GM21576 (cell line): ENCODE results near the gene ARHGAP29.

Experiments used
- ATAC-seq: cut with Tn5 transposase; IDR thresholded peaks from one replicate; pipeline ENCODE4 v1.9.1; 2021; ENCODE audit warnings: mild to moderate bottlenecking, moderate library complexity; ENCODE audit not compliant: unreplicated experiment

The ARHGAP29 gene

DNA sequence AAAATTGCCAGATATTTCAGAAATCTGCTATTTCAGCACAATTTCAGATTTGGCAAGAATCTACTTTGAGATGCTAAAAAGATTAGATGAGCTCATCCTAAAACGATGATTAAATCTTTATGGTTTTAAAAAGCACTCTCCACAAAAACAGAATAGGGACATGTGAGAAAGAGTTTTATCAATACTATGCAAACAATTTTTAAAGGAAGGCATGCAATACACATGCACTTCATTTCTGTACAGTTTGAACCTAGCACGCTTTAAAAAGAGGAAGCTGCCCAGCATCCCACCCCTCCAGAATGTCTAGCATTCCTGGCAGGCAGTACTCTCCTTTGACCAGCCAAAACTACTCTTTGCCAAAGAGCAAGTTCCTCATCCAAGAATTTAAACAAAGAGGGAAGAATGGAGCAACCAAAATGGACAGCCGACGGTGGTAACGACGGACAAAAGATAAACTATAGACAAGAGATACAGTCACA lies 1.3 kb downstream of the ARHGAP29 start:
- ATAC-seq = no peak

GRCh38 chr1:94235189-94236012 lies 2.0 kb downstream of the ARHGAP29 start:
- no peak for ATAC-seq

DNA sequence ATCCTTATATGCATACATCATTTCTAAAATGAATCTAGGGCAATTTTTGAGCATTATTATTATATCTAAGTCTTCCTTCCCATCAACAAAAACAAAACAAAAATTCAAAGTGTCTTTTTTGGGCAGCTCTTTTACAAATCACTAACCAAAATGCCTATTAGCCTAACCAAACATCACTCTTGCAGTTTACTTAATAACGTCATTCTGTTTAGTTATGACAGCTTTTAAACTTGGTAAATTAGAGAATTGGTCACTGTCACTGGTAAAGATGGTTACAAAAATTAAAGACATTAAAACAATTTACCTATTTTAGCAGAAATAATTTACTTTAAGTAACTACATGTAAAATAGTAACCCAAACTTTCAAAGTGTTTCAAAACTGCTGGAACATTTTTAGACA lies 2.8 kb downstream of the ARHGAP29 start:
- no peak for ATAC-seq

DNA sequence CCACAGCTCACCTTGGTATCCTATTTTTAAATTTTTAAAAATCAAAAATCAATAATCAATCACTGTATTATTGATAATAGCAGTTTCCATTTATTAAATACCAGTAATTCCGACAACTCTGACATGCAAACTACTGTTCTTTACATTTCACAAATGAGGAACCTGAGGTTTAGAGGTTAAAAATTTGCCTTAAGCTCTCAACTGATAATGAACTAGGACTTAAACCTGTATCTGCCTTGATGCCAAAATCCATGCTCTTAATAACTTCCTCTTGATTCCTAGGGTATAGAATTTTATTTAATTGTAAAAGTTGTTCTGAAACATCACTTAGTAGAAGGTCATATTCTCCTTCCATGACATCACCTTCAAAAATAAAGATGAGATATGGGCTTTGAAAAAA lies 5.6 kb downstream of the ARHGAP29 start:
- ATAC-seq = no peak

GRCh38 chr1:94230920-94231319 lies 6.5 kb downstream of the ARHGAP29 start:
- ATAC-seq = no peak

DNA sequence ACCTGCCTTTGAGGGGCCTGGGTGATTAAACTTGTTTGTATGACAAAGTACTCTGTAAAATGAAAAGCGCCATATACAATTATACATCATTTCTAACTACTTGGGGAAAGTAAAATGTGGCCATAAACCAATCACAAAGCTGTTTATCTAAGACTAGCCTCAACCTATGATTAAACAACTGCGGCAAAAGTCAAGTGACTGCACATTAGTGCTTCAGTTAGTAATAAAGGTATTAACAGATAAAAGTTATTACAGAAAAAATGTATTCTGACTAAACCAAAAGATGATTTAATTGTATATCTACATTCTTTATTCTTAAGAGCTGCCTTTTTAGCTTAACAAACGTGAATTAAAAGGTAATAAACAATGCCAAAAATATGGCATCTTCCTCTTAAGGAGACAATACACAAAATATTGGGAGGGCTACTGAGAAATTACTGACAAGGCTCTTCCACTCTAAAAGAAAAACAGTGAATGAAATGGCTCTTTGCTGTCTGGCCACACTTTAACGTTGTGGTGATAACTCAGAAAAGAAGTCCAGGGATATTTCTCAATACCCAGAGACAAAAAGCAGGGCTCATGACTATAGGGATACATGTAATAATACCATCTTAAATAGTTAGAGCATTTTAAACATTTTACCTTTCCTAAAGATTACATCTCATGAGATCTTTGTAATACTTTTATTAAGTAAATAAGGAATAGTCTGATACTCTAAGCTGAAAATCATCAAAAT lies 8.6 kb downstream of the ARHGAP29 start:
- ATAC-seq = no peak

- ATAC-seq = no peak
Observed at GRCh38 chr1:94227624-94228023, 9.8 kb downstream of the ARHGAP29 start.

DNA sequence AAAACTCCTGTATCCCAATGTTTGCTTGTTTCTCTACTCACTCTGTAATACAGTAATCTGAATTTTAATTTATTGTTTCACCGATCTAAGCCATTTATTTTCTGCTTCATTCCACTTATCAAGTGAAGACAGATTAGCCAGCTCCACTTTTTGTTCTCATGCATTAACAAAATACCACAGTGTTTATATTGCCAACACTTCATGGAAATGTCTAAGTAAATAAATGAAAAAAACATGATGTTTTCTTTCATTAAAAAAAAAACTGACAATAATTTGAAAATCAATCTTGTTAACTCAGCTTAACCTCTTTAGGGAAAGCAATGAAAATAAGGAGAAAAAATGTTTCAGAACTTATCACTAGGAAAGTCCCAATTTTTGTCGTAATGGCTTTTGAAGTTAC lies 11.5 kb downstream of the ARHGAP29 start:
- no peak for ATAC-seq

- ATAC-seq = no peak
Observed at GRCh38 chr1:94218332-94218731, 19.1 kb downstream of the ARHGAP29 start.

- no peak for ATAC-seq
Observed at GRCh38 chr1:94215955-94216354, 21.4 kb downstream of the ARHGAP29 start.

DNA sequence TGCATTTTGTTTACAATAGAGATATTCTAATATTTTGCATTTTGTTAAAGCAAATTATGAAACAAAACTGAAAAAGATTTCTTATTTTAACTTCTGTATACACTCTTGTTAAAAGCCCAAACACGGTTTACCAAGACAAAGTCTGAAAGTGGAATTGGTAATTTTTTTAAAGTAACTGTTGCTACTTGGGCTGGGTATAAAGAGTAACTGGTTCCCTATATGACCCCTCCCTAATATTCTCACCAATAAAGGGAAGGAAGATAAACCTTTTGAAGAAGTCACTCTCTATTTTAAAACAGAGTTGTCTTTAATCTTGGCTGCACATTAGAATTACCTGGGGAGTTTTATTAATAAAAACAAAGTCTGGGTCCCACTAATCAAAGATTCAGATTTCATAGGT lies 27.4 kb downstream of the ARHGAP29 start:
- ATAC-seq = no peak

GRCh38 chr1:94209425-94209824 lies 28.0 kb downstream of the ARHGAP29 start:
- no peak for ATAC-seq

GRCh38 chr1:94207695-94208094 lies 29.7 kb downstream of the ARHGAP29 start:
- no peak for ATAC-seq

GRCh38 chr1:94205639-94206038 lies 31.7 kb downstream of the ARHGAP29 start:
- ATAC-seq = no peak

GRCh38 chr1:94202241-94202640 lies 35.1 kb downstream of the ARHGAP29 start:
- ATAC-seq = no peak

DNA sequence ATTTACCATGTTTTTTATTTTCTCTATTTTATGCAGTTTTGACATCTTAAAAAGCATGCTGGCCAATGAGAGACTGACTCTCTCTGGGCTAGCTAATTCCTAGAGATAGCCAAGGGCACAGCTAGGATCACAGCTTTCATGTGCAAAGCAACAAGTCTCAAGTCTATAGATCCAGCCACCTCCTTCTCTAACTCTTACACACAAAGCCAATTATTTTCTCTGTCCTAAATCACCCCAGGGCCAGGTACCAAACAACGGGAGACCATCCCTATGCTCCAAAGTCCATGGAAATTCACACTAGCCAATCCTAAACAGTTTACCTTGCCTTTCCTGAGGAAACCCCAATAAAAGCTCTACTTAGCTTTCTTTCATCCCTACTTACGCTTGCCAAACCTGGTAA lies 38.0 kb downstream of the ARHGAP29 start:
- no peak for ATAC-seq

- no peak for ATAC-seq
Observed at GRCh38 chr1:94194079-94194865, 43.1 kb downstream of the ARHGAP29 start.

- ATAC-seq = no peak
Observed at GRCh38 chr1:94193128-94193527, 44.3 kb downstream of the ARHGAP29 start.

- ATAC-seq = no peak
Observed at GRCh38 chr1:94191216-94191615, 46.2 kb downstream of the ARHGAP29 start.

- no peak for ATAC-seq
Observed at GRCh38 chr1:94186946-94187345, 50.4 kb downstream of the ARHGAP29 start.

GRCh38 chr1:94183197-94183815 lies 54.1 kb downstream of the ARHGAP29 start:
- ATAC-seq = no peak
